ENCODE results near the gene H2AZ2.
"Not testable (repeated sequence)": the region's sequence is repeated elsewhere in the genome, so short reads cannot be mapped to it uniquely, and the experiment has no call there.

Gene H2AZ2

DNA sequence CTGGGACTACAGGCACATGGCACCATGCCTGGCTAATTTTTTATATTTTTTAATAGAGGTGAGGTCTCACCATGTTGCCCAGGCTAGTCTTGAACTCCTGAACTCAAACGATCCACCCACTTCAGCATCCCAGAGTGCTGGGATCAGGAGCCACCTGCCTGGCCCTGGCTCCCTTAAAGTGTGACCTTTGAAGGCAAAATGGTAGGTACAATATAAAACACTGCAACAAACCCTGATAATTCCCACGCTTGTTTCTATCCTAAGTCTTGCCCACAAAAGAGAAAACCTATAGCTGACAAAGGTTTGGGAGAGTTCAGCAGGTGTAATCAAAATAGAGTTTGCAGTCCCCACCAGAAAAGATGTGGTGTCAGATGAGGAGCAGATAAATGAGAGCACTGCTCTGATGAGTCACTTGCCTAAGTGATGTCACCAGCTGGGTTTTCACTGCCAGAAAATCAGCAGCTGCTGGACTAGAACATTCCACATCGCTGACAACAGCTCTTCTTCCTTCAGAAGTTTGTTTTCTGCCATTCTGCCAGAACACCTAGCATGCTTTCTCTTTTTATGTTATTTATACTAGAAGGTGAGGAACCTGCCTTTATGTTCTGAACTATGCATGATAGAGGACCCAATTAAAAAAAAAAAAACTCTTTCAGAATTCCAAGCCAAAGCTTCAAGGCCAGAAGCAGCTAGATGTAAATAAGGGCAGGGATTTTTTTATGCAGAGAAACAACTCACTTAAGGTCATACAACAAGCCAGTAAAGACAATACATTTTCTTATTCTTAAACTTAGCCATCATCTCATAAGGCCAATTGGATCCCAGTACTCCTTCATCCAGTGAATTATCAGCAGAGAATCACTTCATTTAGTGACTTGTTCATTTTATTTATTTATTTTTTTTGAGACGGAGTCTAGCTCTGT, 19.4 kb upstream of the H2AZ2 start:
- in situ Hi-C loops (cut with HindIII; ENCODE audit: low sequenced_read_pairs): no loop called here
- TF ChIP-seq, protein P1, sequence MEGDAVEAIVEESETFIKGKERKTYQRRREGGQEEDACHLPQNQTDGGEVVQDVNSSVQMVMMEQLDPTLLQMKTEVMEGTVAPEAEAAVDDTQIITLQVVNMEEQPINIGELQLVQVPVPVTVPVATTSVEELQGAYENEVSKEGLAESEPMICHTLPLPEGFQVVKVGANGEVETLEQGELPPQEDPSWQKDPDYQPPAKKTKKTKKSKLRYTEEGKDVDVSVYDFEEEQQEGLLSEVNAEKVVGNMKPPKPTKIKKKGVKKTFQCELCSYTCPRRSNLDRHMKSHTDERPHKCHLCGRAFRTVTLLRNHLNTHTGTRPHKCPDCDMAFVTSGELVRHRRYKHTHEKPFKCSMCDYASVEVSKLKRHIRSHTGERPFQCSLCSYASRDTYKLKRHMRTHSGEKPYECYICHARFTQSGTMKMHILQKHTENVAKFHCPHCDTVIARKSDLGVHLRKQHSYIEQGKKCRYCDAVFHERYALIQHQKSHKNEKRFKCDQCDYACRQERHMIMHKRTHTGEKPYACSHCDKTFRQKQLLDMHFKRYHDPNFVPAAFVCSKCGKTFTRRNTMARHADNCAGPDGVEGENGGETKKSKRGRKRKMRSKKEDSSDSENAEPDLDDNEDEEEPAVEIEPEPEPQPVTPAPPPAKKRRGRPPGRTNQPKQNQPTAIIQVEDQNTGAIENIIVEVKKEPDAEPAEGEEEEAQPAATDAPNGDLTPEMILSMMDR (IDR thresholded peaks at IDR 0.05; ENCODE audit: low read depth, low read length): no peak

DNA sequence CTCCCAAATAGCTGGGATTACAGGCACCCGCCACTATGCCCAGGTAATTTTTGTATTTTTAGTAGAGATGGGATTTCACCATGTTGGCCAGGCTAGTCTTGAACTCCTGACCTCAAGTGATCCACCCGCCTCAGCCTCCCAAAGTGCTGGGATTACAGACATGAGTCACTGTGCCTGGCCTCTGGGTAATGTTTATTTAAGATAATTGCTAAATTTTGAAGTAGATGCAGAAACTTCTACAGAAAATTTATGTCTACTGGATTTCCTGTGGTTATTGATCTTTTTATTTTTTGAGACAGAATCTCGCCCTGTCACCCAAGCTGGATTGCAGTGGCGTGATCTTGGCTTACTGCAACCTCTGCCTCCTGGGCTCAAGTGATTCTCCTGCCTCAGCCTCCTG, 14.1 kb upstream of the H2AZ2 start:
- DNase-seq (ENCODE audit: low read depth, low spot score); in situ Hi-C loops (cut with HindIII; ENCODE audit: low sequenced_read_pairs); H3K4me3 ChIP-seq (ENCODE audit: low read depth, low read length): not testable (repeated sequence)

More for the DNA sequence above, 19.4 kb upstream of the H2AZ2 start:
- DNase-seq (ENCODE audit: low read depth, low spot score): peak; percentile 89
- no peak overlapping the region for H3K4me3 ChIP-seq (ENCODE audit: low read depth, low read length)

DNA sequence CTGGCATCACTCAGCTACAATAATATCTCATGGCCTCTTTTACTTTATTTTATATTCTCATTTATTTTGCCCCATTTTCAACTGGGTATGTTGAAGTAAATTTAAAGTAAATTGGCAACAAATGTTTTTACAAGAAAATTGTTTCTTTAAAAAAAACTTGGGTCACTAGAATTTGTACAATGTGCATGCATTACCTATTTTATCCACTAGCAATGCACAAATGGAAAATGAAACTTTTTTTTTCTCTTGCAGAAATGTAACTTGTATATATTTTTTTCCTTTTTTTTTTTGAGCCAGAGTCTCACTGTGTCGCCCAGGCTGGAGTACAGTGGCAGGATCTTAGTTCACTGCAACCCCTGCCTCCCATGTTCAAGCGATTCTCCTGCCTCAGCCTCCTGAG, 10.3 kb upstream of the H2AZ2 start:
- in situ Hi-C loops (cut with HindIII; ENCODE audit: low sequenced_read_pairs): no loop called here
- TF ChIP-seq, protein P1 (IDR thresholded peaks at IDR 0.05; ENCODE audit: low read depth, low read length): no peak

DNA sequence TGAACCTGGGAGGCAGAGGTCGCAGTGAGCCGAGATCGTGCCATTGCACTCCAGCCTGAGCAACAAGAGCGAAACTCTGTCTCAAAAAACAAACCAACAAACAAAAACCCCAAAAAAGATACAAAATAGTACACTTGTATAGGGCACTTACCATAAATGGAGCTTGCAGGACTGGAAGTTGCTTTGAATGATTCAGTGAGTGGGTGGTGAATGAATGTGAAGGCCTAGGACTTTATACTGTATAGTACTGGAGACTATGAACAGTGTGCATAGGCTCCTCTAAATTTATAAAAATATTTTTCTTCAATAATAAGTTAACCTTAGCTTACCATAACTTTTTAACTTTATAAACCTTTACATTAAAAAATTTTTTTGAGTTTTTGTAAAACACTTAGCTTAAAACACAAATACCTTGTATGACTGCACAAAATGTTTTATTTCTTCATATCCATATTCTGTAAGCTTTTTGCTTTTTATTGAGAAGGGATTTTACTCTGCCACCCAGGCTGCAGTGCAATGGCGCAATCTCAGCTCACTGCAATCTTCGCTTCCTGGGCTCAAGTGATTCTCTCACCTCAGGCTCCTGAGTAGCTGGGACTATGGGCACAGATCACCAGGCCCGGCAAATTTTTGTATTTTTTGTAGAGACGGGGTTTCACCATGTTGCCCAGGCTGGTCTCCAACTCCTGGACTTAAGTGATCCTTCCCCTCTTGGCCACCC, 6.9 kb upstream of the H2AZ2 start:
- in situ Hi-C loops (cut with HindIII; ENCODE audit: low sequenced_read_pairs): no loop called here
- TF ChIP-seq, protein P1 (IDR thresholded peaks at IDR 0.05; ENCODE audit: low read depth, low read length): no peak
- no peak overlapping the region for H3K4me3 ChIP-seq (ENCODE audit: low read depth, low read length)
- DNase-seq (ENCODE audit: low read depth, low spot score): no peak

More for the DNA sequence above, 10.3 kb upstream of the H2AZ2 start:
- DNase-seq (ENCODE audit: low read depth, low spot score): no peak
- no peak overlapping the region for H3K4me3 ChIP-seq (ENCODE audit: low read depth, low read length)

DNA sequence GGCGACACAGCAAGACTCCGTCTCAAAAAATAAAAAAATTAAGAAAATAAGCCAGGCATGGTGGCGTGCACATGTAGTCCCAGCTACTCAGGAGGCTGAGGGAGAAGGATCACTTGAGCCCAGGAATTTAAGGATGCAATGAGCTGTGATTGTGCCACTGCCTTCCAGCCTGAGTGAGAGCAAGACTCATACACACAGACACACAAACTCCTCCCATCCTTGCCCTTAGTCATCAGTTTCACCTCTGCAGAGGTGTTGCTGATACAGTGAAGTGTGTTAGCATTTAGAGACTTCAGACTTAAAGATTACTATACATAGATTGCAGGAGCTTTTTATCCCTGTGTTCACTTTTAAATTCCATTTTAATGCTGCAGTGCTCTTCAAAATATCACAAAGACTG, 5.5 kb upstream of the H2AZ2 start:
- TF ChIP-seq, protein P1 (IDR thresholded peaks at IDR 0.05; ENCODE audit: low read depth, low read length): no peak
- in situ Hi-C loops (cut with HindIII; ENCODE audit: low sequenced_read_pairs): no loop called here
- DNase-seq (ENCODE audit: low read depth, low spot score): no peak
- H3K4me3 ChIP-seq (ENCODE audit: low read depth, low read length): no peak overlapping the region

DNA sequence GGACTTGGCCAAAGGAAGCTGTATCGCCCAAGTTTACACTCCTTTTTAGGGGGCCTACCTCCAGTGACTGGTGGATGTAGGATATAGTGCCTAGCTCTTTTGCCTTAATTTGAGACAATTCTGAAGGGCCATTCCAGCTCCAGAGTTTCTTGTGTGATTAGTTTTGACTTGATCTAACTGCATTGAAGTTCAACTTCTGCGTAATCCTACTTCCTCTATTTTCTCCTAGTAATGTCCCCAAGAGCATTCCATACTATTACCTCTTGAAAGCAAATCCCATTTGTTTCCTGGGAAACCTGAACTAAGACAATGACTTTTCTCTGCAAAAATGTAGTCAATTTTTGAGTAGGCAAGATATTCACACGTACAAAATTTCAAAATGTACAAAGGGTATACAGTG, 4.7 kb upstream of the H2AZ2 start:
- no peak overlapping the region for H3K4me3 ChIP-seq (ENCODE audit: low read depth, low read length)
- no peak for DNase-seq (ENCODE audit: low read depth, low spot score)
- in situ Hi-C loops (cut with HindIII; ENCODE audit: low sequenced_read_pairs): no loop called here
- TF ChIP-seq, protein P1 (IDR thresholded peaks at IDR 0.05; ENCODE audit: low read depth, low read length): no peak
